ENCODE measurements around the gene DGKB.

GRCh38 chr7:14380881-14381280 lies 521.7 kb downstream of the DGKB start:
- no peak for TF ChIP-seq CTCF (IDR thresholded peaks at IDR 0.05)
- no peak for TF ChIP-seq EP300 (IDR thresholded peaks at IDR 0.05)
- TF ChIP-seq POLR2A (IDR thresholded peaks at IDR 0.05) = no peak

Measured in ovary (tissue), 3 donors.